ENCODE results near the gene SLC25A29.
"Not testable (repeated sequence)": the region's sequence is repeated elsewhere in the genome, so short reads cannot be mapped to it uniquely, and the experiment has no call there.

SLC25A29 gene

GRCh38 chr14:100309028-100309737, 2.9 kb upstream of the SLC25A29 start:
- no peak for FAIRE-seq

- FAIRE-seq: not testable (repeated sequence)
Measured at GRCh38 chr14:100308427-100308792, 2.2 kb upstream of the SLC25A29 start.

DNA sequence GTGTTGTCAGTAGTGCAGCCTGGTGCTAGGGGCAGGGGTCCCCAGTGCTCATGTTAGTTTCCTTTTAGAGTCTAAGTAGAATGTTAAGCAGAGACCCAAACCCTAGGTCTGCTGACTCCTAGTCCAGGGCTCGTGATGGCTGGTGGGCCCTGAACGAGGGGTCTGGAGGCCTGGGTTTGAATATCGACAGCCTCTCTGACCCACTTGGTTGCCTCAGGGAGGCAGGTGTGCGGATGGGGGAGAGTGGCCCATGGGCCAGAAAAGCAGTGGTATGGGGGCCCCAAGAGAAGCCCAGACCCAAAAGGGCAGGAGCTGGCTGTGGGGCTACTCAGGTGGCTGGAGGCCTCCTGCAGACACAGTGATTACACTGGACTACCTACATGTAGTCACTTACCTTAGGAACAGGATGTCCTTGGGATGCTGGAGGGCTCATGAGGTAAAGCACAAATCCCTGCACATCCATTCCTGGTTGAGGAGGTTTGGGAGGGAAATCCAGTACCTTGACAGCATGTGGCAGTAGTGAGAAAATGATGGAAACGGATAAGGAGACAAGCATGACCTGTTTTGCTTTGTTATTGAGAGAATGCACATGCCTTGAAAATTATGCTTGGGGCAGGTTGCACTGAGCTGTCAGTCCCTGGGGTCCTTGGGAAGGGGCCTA, 1.7 kb upstream of the SLC25A29 start:
- no peak for FAIRE-seq

- no peak for FAIRE-seq
Measured at GRCh38 chr14:100306998-100307765, 938 bp upstream of the SLC25A29 start.

DNA sequence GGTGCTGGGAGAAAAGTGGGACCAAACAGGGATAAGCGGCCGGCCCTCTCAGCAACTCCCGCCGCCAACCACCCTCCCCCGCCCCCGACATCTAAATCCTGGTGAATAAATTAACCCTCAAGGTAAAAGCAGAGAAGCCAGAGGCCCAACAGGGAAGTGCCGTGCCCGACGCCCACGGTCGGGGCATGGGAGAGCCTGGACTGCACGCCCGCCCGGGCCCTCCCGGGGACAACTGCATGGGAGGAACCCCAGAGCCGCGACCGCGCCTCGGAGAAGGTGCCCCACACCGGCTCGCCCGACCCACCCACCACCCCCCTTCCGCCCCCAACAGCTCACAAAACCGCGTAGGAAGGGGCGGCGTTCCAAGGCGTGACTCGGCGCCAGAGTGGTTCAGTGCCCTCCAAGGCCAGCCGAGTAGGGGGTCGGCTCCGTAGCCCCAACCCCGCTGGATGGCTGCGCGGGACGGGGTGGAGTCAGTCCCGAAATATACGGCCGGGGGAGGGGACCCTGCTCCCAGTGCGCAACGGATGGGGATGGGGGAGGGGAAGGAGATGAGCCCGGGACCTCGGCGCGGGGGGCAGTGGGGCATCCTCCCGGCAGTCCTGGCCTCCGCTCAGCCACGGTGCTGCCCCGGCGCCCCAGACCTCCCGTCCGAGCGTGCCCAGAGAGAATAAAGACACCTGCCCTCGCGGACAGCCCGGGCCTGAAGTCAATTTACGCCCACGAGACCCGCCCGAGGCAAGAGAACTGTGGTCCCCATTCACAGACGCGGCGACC, 732 bp downstream of the SLC25A29 start:
- no peak for FAIRE-seq

- no peak for FAIRE-seq
Measured at GRCh38 chr14:100304825-100305323, 1.4 kb downstream of the SLC25A29 start.

DNA sequence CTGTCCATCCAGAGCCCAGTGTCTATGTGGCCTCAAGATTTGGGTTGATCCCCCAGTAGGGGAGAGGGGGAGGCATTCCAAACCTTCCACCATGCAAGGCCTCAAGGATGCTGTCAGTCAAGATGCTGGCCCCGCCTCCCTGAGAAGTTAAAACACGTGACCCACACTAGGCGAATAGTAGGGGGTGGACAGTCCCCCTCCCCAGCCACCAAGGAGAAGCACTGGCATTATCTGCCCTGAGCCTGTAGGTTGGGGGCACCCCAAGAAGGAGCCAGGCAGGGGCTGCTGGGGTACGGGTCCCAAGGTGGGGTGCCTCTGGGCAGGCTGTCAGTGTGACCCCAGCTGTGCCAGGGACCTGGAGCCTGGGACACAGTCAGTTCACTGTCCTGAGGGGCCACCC, 2.3 kb downstream of the SLC25A29 start:
- no peak for FAIRE-seq

DNA sequence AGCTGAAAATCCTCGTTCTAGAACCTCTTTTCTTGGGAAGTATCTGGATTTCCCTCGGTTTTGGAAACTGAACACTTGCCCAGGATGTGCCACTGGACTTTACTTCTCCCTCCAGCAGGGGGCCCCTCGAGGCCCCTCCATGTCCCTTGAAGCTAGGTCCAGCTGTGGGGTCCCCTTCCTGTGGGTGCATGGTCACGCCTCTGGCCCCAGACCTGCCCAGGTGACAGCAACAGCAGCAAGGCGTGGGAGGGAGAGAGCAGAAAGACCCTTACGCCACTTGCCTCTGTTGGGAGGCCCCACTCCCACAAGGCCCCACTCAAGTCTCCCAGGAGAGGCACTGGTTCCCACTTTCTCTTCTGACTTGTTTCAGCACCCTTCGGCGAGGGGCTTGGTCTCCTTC, 3.1 kb downstream of the SLC25A29 start:
- no peak for FAIRE-seq

- FAIRE-seq: no peak
Measured at GRCh38 chr14:100302616-100303015, 3.6 kb downstream of the SLC25A29 start.

DNA sequence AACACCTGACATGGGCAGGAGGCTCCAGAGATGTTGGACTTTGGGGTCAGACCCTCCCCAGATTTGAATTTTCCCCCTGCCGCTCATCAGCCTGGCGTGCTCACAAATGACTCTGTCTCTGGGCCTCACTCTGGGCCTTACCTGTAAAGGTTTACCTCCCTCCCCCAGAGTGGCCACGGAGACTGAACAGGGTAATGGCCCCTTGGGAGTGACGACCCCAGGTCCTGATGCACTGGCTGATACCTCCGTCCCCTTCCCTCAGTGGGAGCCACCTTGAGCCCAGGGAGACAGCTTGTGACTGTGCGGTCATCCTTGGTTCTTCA, 7.0 kb downstream of the SLC25A29 start:
- FAIRE-seq: no peak

- no peak for FAIRE-seq
Measured at GRCh38 chr14:100298551-100299237, 7.5 kb downstream of the SLC25A29 start.

DNA sequence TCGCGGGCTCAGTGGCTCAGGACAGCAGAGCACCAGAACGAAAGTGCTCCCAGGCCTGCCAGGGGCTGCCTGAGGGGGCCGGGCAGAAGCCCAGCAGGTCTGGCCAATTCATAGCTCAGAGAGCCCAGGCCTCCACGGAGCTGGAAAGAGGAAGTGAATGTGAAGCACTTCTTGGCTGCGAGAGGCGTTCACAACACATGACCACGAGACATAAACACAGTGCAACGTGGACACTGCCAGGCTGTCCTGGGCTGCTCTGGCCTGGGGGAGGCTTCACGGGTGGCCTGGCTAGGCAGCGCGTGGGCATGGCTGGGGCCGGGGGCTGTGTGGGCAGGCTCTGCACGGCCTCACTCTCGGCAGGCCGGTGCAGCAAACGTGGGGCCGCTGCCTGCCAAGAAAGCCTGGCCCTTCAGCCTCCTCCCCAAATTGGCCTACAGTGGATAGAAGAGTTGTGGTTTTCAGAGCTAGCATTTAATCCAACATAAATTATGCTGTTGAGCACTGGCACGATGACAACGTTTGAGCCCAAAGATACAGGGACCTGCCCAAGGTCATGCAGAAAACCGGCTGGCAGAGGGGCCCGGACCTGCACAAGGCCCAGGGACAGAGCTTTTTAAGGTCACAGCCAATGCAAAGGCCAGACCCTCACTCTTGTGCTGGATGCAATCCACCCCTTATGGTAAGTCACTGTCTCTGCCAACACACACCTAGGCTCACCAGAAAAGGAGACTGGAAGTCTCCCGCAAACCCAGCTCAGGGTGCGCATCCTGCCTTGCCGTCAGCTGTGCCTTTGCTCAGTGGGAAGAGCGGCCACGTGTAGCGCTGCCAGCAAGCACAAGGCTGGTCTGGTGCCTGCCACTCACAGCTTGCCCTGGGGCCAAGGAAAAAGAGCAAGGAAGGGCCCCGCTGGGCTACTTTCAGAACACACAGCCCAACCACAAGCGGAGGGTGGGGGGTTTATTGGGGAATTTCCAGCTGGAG, 8.6 kb downstream of the SLC25A29 start:
- FAIRE-seq: no peak

- not testable (repeated sequence) for FAIRE-seq
Measured at GRCh38 chr14:100296729-100297128, 9.5 kb downstream of the SLC25A29 start.

- no peak for FAIRE-seq
Measured at GRCh38 chr14:100296106-100296651, 10.1 kb downstream of the SLC25A29 start.

DNA sequence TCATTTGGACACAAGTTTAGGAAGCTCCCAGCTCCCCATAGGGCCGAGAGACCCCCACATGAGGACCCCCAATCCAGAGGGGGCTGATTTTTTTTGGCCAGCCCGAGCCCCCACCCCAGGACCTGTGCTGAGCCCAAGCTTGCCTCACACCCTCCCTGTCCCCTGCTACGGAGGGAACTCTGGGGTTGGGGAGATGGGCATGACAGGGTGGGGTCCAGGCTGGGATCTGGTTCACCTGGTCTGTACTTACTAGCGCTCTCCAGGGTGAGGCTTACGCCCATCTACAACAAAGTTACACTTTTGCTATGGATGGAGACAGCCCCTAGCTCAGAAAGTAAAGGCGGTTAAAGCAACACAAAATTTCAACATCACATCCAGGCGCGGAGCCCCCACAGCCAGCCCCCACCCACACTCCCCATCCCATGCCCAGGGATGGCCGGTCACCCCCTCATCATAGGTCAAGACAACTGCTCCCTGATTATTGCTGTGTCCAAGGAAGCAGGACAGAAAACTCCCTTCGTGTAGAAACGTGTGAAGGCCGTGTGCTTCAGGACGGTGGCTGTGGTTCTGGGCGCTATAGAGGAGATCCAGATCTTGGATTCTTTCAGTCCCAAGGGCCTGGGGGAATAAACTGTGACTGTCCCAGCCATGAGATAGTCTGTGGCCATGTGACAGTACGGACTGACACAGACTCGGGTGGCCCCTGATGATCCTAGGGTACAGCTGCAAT, 10.7 kb downstream of the SLC25A29 start:
- no peak for FAIRE-seq

GRCh38 chr14:100294963-100295330, 11.3 kb downstream of the SLC25A29 start:
- FAIRE-seq: no peak

GRCh38 chr14:100294213-100294962, 11.9 kb downstream of the SLC25A29 start:
- FAIRE-seq: no peak

DNA sequence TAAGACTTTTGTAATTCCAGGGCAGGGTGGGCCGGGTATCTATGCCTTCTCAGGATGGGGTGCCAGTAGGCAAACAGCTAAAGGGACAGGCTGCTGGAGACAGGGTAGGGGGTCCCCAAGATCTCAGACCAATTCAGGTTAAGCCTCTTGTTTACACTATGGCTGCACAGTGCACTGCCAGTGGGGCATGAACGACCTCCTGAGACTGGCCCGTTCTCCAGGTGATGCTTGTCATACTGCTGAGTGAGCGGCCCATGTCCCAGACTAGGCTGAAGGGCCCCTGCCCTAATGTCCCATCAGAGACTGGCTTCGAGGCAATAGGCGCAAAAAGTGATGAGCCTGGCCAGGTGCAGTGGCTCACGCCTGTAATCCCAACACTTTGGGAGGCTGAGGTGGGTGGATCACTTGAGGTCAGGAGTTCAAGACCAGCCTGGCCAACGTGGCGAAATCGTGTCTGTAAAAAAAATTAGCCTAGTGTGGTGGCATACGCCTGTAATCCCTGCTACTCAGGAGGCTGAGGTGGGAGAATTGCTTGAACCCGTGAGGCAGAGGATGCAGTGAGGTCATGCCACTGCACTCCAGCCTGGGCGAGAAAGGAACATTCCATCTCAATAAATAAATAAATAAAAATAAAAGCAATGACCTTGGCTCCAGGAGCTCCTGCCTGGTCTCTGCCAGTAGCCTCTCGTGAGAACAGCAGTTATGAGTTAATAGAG, 12.6 kb downstream of the SLC25A29 start:
- no peak for FAIRE-seq
